Measurements from ENCODE around the gene CLCN3. TPM values are rescaled to one million over a fixed set of nuclear protein-coding genes. Genes with fewer than 3 reads are reported as not detected.

The CLCN3 gene
- total and polyA plus RNA-seq, 9 of the 15 experiments (the other 6 are each of a cell fraction or from before 2014, with no cell fraction given): 12.7 to 60.6 (median 38.5) TPM

DNA sequence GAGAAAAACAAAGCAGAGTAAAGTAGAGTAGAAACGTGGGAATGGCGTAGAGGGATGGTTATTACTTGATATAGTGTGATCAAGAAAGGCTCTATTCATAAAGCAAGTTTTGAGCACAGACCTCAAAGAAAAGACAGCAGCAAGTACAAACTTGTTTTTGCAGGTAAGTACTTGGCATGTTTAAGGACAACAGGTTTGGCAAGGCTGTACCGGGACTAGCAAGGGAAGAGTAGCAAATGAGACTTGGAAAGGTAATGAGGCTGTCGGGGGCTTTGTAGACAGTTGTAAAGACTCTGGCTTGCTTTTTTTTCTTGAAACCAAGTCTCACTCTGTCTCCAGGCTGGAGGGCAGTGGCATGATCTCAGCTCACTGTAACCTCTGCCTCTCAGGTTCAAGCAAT, 48.9 kb upstream of the CLCN3 start:
- DNase-seq (ENCODE audit: extremely low read depth in 1 of 4, low spot score in 3 of 4) (no peak), ATAC-seq (no peak), FAIRE-seq (no peak)
- ChIA-PET CTCF (ENCODE audit: low intra/inter-chr PET ratio) (no interaction called here), POLR2A (no interaction called here)
- no peak overlapping the region for H3K27ac ChIP-seq (ENCODE audit: extremely low read depth, low read depth, low read length)
- TF ChIP-seq FOXO4 (CRISPR knock-in tag; IDR thresholded peaks at IDR 0.05): no peak
- TF ChIP-seq ZNF224 (CRISPR knock-in tag; IDR thresholded peaks at IDR 0.05): no peak
- no peak for TF ChIP-seq ARHGAP35 (IDR thresholded peaks at IDR 0.05; ENCODE audit: partially characterized antibody)
- no peak for TF ChIP-seq FOS (IDR thresholded peaks at IDR 0.05; ENCODE audit: extremely low read depth, insufficient read length)
- TF ChIP-seq SMARCB1 (IDR thresholded peaks at IDR 0.05; ENCODE audit: insufficient read length, low read depth): no peak
- no peaks in the 10 kb centered on the region for H3K79me2 ChIP-seq (ENCODE audit: control insufficient read depth, insufficient read depth, low read length)
- no TSS peak for BruUV-seq (replicated peaks)
- 98% methylated on average over 4 of the region's 4 CpGs for WGBS (ENCODE audit: insufficient coverage, low coverage, missing lambda C conversion rate)
- no peak overlapping the region for H3K4me3 ChIP-seq
- H3K9me3 ChIP-seq (replicated peaks; ENCODE audit: control insufficient read depth, insufficient read depth, low read depth, low read length): no peaks in the 10 kb centered on the region
- in situ Hi-C loops (cut with MboI): no loop called here
- H3K9ac ChIP-seq (ENCODE audit: insufficient read depth in 1 of 2, low read depth in 2 of 2, low read length in 2 of 2): no peak overlapping the region
- H3K4me1 ChIP-seq (replicated peaks in 1 of 2; ENCODE audit: control insufficient read depth in 2 of 2, insufficient read depth in 2 of 2, low read length in 2 of 2): no peaks in the 10 kb centered on the region
- H2AFZ ChIP-seq (ENCODE audit: low read depth, low read length): no peak overlapping the region
- intact Hi-C loops (cut with micrococcal nuclease): no loop called here
- no peak overlapping the region for H3K4me2 ChIP-seq (ENCODE audit: insufficient read depth, low read length)
- peaks cover 32% of the 10 kb centered on the region; the same call in 2 of the 3 replicates for H3K36me3 ChIP-seq (ENCODE audit: control insufficient read depth, insufficient read depth, low read length)
- H3K27me3 ChIP-seq (ENCODE audit: control insufficient read depth in 2 of 2, insufficient read depth in 2 of 2, low read length in 2 of 2): no peaks in the 10 kb centered on the region
- no peaks in the 10 kb centered on the region for H4K20me1 ChIP-seq (replicated peaks; ENCODE audit: control insufficient read depth, insufficient read depth, low read length)
- H3K9me1 ChIP-seq (ENCODE audit: control insufficient read depth, insufficient read depth, low read length): no peaks in the 10 kb centered on the region

GRCh38 chr4:169573889-169574288, 46.5 kb upstream of the CLCN3 start:
- ChIA-PET CTCF (ENCODE audit: low intra/inter-chr PET ratio) (no interaction called here), POLR2A (no interaction called here)
- Histone ChIP-seq H3K79me2 (ENCODE audit: control insufficient read depth, insufficient read depth, low read length) (no peaks in the 10 kb centered on the region), H3K9me3 (replicated peaks; ENCODE audit: control insufficient read depth, insufficient read depth, low read depth, low read length) (no peaks in the 10 kb centered on the region), H4K20me1 (replicated peaks; ENCODE audit: control insufficient read depth, insufficient read depth, low read length) (no peaks in the 10 kb centered on the region), H3K4me1 (replicated peaks in 1 of 2; ENCODE audit: control insufficient read depth in 2 of 2, insufficient read depth in 2 of 2, low read length in 2 of 2) (no peaks in the 10 kb centered on the region), H3K4me2 (ENCODE audit: insufficient read depth, low read length) (no peak overlapping the region), H3K9ac (ENCODE audit: insufficient read depth in 1 of 2, low read depth in 2 of 2, low read length in 2 of 2) (no peak overlapping the region), H3K27me3 (ENCODE audit: control insufficient read depth in 2 of 2, insufficient read depth in 2 of 2, low read length in 2 of 2) (no peaks in the 10 kb centered on the region), H3K27ac (ENCODE audit: extremely low read depth, low read depth, low read length) (no peak overlapping the region), H3K4me3 (no peak overlapping the region), H2AFZ (ENCODE audit: low read depth, low read length) (no peak overlapping the region), H3K9me1 (ENCODE audit: control insufficient read depth, insufficient read depth, low read length) (no peaks in the 10 kb centered on the region), H3K36me3 (ENCODE audit: control insufficient read depth, insufficient read depth, low read length) (peaks cover 35% of the 10 kb centered on the region; the same call in 2 of the 3 replicates)
- FAIRE-seq (no peak), DNase-seq (ENCODE audit: extremely low read depth in 1 of 4, low spot score in 3 of 4) (no peak), ATAC-seq (no peak)
- in situ Hi-C loops (cut with MboI): no loop called here
- no TSS peak for BruUV-seq (replicated peaks)
- 100% methylated on average over 1 of the region's 1 CpG for WGBS (ENCODE audit: insufficient coverage, low coverage, missing lambda C conversion rate)
- intact Hi-C loops (cut with micrococcal nuclease): no loop called here
- no peak for TF ChIP-seq ILF3 (IDR thresholded peaks at IDR 0.05; ENCODE audit: borderline replicate concordance)
- no peak for TF ChIP-seq FOXK1 (CRISPR knock-in tag; IDR thresholded peaks at IDR 0.05; ENCODE audit: borderline replicate concordance)
- no peak for TF ChIP-seq ZBTB17 (CRISPR knock-in tag; IDR thresholded peaks at IDR 0.05)
- TF ChIP-seq, protein P1, sequence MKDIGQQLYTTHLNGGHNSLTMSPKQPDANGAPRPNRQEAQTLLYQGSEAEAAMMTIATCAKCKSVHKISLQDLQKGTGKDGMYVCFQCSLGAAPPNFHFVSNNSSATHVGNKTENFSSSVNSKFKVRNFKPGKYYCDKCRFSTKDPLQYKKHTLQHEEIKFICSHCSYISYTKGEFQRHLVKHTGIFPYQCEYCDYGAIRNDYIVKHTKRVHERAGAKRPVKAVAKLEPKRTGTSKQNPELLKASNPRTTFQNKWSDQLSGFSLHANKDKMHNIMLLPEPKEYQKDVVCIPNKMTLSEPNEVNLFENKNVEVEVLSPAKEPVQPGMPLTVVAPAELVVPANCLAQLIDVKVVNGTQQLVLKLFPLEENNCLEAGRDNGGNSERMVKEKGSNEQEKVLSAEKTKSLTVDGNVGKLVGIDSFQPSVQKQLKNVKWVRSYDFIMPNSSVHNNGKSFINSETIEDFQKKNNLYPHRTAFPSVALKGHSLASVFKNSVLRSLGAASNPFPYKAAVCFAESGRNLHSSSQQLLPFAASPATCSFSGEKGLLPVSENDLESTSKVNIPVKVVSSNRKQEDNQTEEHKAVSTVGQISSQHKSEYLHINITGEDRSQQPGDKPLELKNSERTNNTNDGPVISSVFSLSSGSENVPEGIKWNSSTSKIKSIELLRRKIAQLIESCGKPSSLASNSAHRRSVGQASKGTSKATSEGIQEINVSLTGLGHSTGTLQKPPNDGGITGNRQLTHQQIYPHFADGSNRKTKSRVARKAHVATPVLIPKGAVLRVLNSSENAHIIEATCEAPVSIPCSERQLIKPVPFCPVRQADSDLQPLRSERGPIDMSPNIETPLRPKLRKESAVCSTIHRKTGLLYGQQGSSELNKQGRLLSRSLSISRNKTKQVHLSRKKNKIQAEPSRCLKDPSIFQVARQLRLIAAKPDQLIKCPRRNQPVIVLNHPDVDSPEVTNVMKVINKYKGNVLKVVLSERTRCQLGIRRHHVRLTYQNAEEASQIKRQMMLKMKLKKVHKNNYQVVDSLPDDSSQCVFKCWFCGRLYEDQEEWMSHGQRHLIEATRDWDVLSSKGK (CRISPR knock-in tag; IDR thresholded peaks at IDR 0.05): no peak
- TF ChIP-seq, protein P2, sequence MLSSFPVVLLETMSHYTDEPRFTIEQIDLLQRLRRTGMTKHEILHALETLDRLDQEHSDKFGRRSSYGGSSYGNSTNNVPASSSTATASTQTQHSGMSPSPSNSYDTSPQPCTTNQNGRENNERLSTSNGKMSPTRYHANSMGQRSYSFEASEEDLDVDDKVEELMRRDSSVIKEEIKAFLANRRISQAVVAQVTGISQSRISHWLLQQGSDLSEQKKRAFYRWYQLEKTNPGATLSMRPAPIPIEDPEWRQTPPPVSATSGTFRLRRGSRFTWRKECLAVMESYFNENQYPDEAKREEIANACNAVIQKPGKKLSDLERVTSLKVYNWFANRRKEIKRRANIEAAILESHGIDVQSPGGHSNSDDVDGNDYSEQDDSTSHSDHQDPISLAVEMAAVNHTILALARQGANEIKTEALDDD (IDR thresholded peaks at IDR 0.05): no peak
- TF ChIP-seq GATA2 (CRISPR knock-in tag; IDR thresholded peaks at IDR 0.05): no peak
- no peak for TF ChIP-seq TRIM24 (IDR thresholded peaks at IDR 0.05)
- no peak for TF ChIP-seq CC2D1A (IDR thresholded peaks at IDR 0.05)

All from K562 (cell line).